ENCODE data around the gene BRD4. TPM values are rescaled to one million over a fixed set of nuclear protein-coding genes. Genes with fewer than 3 reads are reported as not detected.

Gene BRD4
- total and polyA plus RNA-seq, 2 of the 13 experiments (the other 11 are each of a cell fraction or from before 2014, with no cell fraction given): 10.5 to 11.4 TPM

DNA sequence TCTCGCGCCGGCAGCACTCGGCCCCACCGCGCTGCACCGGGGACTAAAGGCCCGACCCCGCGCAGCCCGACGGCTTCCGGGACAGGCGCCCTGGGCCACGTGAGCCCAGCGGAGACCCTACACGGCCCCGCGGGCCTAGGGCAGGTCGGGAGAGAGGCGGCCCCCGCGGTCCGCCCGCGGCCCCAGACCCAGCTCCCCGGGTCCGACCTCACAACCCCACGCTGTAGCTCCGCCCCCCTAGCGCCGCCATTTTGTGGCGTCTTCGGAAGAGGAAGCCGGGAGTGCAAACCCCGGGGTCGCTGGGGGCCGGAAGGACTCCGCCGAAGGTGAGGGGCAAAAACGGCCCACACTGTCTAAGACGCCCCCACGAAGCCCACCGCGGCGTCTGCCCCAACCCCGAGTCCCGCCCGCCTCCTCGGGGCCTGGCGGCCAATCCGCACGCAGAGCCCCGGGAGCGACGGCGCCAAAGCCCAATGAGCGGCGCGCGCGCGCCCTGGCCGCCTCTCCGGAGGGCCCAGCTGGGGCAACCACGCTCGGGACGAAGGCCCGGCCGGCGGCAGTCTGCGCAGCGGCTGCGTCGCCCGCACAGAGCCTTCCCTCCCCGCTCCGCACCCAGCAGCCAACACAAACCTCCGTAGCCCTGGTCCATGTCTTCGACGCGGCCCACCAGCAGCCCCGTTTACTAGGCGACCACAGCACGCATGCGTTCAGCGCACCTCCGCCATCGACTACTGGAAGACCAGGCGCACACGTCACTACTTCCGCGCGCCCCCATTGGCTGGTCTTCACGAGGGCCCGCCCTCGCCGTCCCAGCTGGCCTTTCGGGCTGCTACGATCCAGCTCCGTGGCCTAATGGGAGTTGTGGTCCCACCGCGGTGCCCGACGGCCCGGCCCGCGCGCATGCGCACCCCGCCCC lies 47.0 kb upstream of the BRD4 start, which contains the start of gene AKAP8 (continued):
- TF ChIP-seq, protein P1, sequence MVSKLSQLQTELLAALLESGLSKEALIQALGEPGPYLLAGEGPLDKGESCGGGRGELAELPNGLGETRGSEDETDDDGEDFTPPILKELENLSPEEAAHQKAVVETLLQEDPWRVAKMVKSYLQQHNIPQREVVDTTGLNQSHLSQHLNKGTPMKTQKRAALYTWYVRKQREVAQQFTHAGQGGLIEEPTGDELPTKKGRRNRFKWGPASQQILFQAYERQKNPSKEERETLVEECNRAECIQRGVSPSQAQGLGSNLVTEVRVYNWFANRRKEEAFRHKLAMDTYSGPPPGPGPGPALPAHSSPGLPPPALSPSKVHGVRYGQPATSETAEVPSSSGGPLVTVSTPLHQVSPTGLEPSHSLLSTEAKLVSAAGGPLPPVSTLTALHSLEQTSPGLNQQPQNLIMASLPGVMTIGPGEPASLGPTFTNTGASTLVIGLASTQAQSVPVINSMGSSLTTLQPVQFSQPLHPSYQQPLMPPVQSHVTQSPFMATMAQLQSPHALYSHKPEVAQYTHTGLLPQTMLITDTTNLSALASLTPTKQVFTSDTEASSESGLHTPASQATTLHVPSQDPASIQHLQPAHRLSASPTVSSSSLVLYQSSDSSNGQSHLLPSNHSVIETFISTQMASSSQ (IDR thresholded peaks at IDR 0.05; ENCODE audit: low read depth): no peak
- TF ChIP-seq, protein P1 (CRISPR knock-in tag; IDR thresholded peaks at IDR 0.05; ENCODE audit: borderline replicate concordance): peak; percentile 29; the same call in 1 of the 2 replicates
- TF ChIP-seq ZNF276 (CRISPR knock-in tag; IDR thresholded peaks at IDR 0.05; ENCODE audit: low read depth) (no peak), ZNF280D (CRISPR knock-in tag; IDR thresholded peaks at IDR 0.05) (no peak), SP4 (CRISPR knock-in tag; IDR thresholded peaks at IDR 0.05) (peak; percentile 89), ZNF160 (CRISPR knock-in tag; IDR thresholded peaks at IDR 0.05) (0 out of 2 replicates have a peak, but pooled peaks have one; percentile 36), ZFP82 (CRISPR knock-in tag; IDR thresholded peaks at IDR 0.05; ENCODE audit: borderline replicate concordance) (no peak; the same call in 1 of the 2 replicates), GFI1 (CRISPR knock-in tag; IDR thresholded peaks at IDR 0.05; ENCODE audit: borderline replicate concordance) (no peak; the same call in 1 of the 2 replicates), TFDP2 (CRISPR knock-in tag; IDR thresholded peaks at IDR 0.05) (peak; percentile 47; the same call in 1 of the 2 replicates), MZF1 (CRISPR knock-in tag; IDR thresholded peaks at IDR 0.05; ENCODE audit: borderline replicate concordance) (no peak)
- TF ChIP-seq, protein P2, sequence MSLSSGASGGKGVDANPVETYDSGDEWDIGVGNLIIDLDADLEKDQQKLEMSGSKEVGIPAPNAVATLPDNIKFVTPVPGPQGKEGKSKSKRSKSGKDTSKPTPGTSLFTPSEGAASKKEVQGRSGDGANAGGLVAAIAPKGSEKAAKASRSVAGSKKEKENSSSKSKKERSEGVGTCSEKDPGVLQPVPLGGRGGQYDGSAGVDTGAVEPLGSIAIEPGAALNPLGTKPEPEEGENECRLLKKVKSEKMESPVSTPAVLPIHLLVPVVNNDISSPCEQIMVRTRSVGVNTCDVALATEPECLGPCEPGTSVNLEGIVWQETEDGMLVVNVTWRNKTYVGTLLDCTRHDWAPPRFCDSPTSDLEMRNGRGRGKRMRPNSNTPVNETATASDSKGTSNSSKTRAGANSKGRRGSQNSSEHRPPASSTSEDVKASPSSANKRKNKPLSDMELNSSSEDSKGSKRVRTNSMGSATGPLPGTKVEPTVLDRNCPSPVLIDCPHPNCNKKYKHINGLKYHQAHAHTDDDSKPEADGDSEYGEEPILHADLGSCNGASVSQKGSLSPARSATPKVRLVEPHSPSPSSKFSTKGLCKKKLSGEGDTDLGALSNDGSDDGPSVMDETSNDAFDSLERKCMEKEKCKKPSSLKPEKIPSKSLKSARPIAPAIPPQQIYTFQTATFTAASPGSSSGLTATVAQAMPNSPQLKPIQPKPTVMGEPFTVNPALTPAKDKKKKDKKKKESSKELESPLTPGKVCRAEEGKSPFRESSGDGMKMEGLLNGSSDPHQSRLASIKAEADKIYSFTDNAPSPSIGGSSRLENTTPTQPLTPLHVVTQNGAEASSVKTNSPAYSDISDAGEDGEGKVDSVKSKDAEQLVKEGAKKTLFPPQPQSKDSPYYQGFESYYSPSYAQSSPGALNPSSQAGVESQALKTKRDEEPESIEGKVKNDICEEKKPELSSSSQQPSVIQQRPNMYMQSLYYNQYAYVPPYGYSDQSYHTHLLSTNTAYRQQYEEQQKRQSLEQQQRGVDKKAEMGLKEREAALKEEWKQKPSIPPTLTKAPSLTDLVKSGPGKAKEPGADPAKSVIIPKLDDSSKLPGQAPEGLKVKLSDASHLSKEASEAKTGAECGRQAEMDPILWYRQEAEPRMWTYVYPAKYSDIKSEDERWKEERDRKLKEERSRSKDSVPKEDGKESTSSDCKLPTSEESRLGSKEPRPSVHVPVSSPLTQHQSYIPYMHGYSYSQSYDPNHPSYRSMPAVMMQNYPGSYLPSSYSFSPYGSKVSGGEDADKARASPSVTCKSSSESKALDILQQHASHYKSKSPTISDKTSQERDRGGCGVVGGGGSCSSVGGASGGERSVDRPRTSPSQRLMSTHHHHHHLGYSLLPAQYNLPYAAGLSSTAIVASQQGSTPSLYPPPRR (CRISPR knock-in tag; IDR thresholded peaks at IDR 0.05; ENCODE audit: borderline replicate concordance): peak; percentile 47; the same call in 1 of the 2 replicates
